GM23338 (cell line): ENCODE results near the gene GRB14. TPM values are rescaled to one million over a fixed set of nuclear protein-coding genes. Genes with fewer than 3 reads are reported as not detected.

Source experiments
- CREB1 ChIP-seq: fragments of 250-450 bp; sonication (Bioruptor Pico); IDR thresholded peaks from 2 replicates; pipeline ENCODE4 v1.5.0; 2020; ENCODE audit warnings: low read depth, mild to moderate bottlenecking, moderate library complexity
- EZH2 ChIP-seq: fragments of 200-600 bp; sonication (generic); IDR thresholded peaks from one replicate; pipeline ENCODE4 v1.8.0; 2017; ENCODE audit warnings: antibody characterized with exemption, mild to moderate bottlenecking, low read depth; ENCODE audit not compliant: unreplicated experiment
- JUNB ChIP-seq: IDR thresholded peaks from one replicate; pipeline ENCODE4 v1.6.1; 2016; ENCODE audit warnings: antibody characterized with exemption; ENCODE audit not compliant: unreplicated experiment
- NANOG ChIP-seq: IDR thresholded peaks from 2 replicates; pipeline ENCODE4 v1.6.1; 2016; ENCODE audit warnings: antibody characterized with exemption, borderline replicate concordance
- POLR2AphosphoS5 ChIP-seq: IDR thresholded peaks from 2 replicates; pipeline ENCODE4 v1.6.1; 2016; ENCODE audit warnings: antibody characterized with exemption, low read depth
- ZNF331 ChIP-seq: fragments of 250-450 bp; sonication (Bioruptor Pico); IDR thresholded peaks from 2 replicates; pipeline ENCODE4 v1.5.0; 2020; ENCODE audit warnings: low read depth, mild to moderate bottlenecking, moderate library complexity
- ZNF462 ChIP-seq: fragments of 250-450 bp; sonication (Bioruptor Pico); IDR thresholded peaks from 2 replicates; pipeline ENCODE4 v1.5.0; 2020; ENCODE audit warnings: mild to moderate bottlenecking, moderate library complexity
- polyA plus RNA-seq: library from polyadenylated mRNA; unstranded; fragments of >200 nt; fragmentation: Nextera tagmentation; extraction: Ambion mirVana; gene quantifications from 2 replicates; pipeline ENCODE4 v1.2.1, GENCODE V29; 2016
- total RNA-seq: library from RNA; depleted of rRNA; stranded (reverse); fragments of >200 nt; shearing (Covaris generic); gene quantifications from 2 replicates; pipeline ENCODE4 v1.2.3, GENCODE V29; 2014
- TF ChIP-seq, protein P1 (sequence below): IDR thresholded peaks from one replicate; pipeline ENCODE4 v1.6.1; 2018; ENCODE audit warnings: antibody characterized with exemption; ENCODE audit not compliant: unreplicated experiment
- TF ChIP-seq, protein P2 (sequence below): IDR thresholded peaks from 2 replicates; pipeline ENCODE4 v1.6.1; 2016; ENCODE audit warnings: antibody characterized with exemption

The GRB14 gene
- total and polyA plus RNA-seq, 2 experiments from 2014 or later: 16.0 to 28.9 TPM

- TF ChIP-seq ZNF462: no peak
- TF ChIP-seq EZH2: no peak
- TF ChIP-seq, protein P1, sequence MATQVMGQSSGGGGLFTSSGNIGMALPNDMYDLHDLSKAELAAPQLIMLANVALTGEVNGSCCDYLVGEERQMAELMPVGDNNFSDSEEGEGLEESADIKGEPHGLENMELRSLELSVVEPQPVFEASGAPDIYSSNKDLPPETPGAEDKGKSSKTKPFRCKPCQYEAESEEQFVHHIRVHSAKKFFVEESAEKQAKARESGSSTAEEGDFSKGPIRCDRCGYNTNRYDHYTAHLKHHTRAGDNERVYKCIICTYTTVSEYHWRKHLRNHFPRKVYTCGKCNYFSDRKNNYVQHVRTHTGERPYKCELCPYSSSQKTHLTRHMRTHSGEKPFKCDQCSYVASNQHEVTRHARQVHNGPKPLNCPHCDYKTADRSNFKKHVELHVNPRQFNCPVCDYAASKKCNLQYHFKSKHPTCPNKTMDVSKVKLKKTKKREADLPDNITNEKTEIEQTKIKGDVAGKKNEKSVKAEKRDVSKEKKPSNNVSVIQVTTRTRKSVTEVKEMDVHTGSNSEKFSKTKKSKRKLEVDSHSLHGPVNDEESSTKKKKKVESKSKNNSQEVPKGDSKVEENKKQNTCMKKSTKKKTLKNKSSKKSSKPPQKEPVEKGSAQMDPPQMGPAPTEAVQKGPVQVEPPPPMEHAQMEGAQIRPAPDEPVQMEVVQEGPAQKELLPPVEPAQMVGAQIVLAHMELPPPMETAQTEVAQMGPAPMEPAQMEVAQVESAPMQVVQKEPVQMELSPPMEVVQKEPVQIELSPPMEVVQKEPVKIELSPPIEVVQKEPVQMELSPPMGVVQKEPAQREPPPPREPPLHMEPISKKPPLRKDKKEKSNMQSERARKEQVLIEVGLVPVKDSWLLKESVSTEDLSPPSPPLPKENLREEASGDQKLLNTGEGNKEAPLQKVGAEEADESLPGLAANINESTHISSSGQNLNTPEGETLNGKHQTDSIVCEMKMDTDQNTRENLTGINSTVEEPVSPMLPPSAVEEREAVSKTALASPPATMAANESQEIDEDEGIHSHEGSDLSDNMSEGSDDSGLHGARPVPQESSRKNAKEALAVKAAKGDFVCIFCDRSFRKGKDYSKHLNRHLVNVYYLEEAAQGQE: no peak
- TF ChIP-seq POLR2AphosphoS5: no peak
- no peak for TF ChIP-seq JUNB
- no peak for TF ChIP-seq NANOG
- TF ChIP-seq ZNF331 (CRISPR knock-in tag): no peak
- TF ChIP-seq CREB1 (CRISPR knock-in tag): no peak
- TF ChIP-seq, protein P2, sequence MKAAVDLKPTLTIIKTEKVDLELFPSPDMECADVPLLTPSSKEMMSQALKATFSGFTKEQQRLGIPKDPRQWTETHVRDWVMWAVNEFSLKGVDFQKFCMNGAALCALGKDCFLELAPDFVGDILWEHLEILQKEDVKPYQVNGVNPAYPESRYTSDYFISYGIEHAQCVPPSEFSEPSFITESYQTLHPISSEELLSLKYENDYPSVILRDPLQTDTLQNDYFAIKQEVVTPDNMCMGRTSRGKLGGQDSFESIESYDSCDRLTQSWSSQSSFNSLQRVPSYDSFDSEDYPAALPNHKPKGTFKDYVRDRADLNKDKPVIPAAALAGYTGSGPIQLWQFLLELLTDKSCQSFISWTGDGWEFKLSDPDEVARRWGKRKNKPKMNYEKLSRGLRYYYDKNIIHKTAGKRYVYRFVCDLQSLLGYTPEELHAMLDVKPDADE: no peak
These were observed 90.8 kb downstream of the GRB14 start (continued) for GRCh38 chr2:164530464-164530863.
